ENCODE data around the gene MUC5B. TPM values are rescaled to one million over a fixed set of nuclear protein-coding genes. Genes with fewer than 3 reads are reported as not detected.
"Not testable (repeated sequence)": the region's sequence is repeated elsewhere in the genome, so short reads cannot be mapped to it uniquely, and the experiment has no call there.

The MUC5B gene
- polyA plus RNA-seq, 3 donors = 0.13 to 0.37 TPM; not detected in 1

- 64 to 80% (median 80%) methylated on average over 11 to 15 of the region's 15 CpGs for WGBS, 3 donors
- H3K27ac ChIP-seq (ENCODE audit: low read depth, low read length) = not testable (repeated sequence)
Observed at GRCh38 chr11:1188451-1189130, 34.3 kb upstream of the MUC5B start.

GRCh38 chr11:1189816-1190215 is 33.0 kb upstream of the MUC5B start:
- 64 to 81% (median 72%) methylated on average over 5 to 10 of the region's 12 CpGs for WGBS, 3 donors
- H3K27ac ChIP-seq (ENCODE audit: low read depth, low read length) = not testable (repeated sequence)

DNA sequence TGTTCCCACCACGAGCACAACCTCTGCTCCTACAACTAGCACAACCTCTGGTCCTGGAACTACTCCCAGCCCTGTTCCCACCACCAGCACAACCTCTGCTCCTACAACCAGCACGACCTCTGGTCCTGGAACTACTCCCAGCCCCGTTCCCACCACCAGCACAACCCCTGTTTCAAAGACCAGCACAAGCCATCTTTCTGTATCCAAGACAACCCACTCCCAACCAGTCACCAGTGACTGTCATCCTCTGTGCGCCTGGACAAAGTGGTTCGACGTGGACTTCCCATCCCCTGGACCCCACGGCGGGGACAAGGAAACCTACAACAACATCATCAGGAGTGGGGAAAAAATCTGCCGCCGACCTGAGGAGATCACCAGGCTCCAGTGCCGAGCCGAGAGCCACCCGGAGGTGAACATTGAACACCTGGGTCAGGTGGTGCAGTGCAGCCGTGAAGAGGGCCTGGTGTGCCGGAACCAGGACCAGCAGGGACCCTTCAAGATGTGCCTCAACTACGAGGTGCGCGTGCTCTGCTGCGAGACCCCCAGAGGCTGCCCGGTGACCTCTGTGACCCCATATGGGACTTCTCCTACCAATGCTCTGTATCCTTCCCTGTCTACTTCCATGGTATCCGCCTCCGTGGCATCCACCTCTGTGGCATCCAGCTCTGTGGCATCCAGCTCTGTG is 30.9 kb upstream of the MUC5B start:
- H3K27ac ChIP-seq (ENCODE audit: low read depth, low read length) = not testable (repeated sequence)
- WGBS, 3 donors = 77 to 91% (median 87%) methylated on average over 18 to 22 of the region's 22 CpGs

DNA sequence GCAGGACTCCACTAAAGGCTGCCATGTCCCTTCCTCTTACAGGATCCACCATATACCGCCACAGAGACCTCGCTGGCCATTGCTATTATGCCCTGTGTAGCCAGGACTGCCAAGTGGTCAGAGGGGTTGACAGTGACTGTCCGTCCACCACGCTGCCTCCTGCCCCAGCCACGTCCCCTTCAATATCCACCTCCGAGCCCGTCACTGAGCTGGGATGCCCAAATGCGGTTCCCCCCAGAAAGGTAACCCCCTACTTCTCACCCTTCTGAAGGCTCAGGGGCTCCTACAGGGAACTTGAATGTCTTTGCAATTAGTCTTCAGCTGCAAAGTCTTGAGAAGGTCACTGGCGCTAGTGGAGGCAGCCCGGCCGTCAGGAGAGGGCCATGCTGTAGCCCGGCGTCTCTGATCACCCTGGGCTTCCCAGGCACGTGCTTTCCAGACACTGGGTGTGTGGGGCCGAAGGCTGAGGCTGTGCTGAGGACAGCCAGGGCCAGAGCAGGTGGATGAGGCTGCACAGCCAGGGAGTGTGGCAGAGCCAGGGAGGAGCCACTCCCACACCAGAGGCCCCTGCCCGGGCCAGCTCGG is 30.0 kb upstream of the MUC5B start:
- 79 to 88% (median 87%) methylated on average over 17 of the region's 17 CpGs for WGBS, 3 donors

GRCh38 chr11:1193326-1194230 is 29.3 kb upstream of the MUC5B start:
- WGBS, 3 donors = 85 to 90% (median 89%) methylated on average over 38 to 43 of the region's 43 CpGs
- no peak overlapping the region for H3K27ac ChIP-seq (ENCODE audit: low read depth, low read length)

More for the DNA sequence above, 30.0 kb upstream of the MUC5B start:
- no peak overlapping the region for H3K27ac ChIP-seq (ENCODE audit: low read depth, low read length)

- H3K27ac ChIP-seq (ENCODE audit: low read depth, low read length) = no peak overlapping the region
- 93 to 95% (median 94%) methylated on average over 58 to 59 of the region's 59 CpGs for WGBS, 3 donors
Observed at GRCh38 chr11:1194231-1194976, 28.5 kb upstream of the MUC5B start.

DNA sequence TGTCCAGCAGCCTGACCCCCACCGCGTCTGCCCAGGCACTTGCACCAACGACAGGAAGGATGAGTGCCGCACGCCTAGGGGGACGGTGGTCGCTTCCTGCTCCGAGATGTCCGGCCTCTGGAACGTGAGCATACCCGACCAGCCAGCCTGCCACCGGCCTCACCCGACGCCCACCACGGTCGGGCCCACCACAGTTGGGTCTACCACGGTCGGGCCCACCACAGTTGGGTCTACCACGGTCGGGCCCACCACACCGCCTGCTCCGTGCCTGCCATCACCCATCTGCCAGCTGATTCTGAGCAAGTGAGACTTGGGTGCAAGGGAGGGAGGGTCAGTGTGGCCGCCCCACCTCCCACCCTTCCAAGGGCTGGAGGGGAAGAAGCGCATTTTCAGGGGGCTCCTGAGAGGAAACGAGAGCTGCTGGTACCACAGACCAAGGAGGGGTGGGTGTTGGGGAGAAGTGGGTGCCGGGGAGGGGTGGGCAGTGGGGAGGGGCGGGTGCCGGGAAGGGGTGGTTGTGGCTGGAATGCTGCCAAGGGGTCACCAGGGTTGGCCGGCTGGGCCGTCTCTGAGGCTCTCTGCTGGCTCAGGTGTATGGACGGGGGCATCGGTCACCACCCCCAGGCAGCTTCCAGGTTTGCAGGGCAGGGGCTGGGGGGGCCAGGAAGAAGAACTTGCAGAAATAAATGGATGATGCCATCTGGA is 27.7 kb upstream of the MUC5B start:
- 83 to 86% (median 83%) methylated on average over 31 to 32 of the region's 32 CpGs for WGBS, 3 donors
- H3K27ac ChIP-seq (ENCODE audit: low read depth, low read length) = no peak overlapping the region

DNA sequence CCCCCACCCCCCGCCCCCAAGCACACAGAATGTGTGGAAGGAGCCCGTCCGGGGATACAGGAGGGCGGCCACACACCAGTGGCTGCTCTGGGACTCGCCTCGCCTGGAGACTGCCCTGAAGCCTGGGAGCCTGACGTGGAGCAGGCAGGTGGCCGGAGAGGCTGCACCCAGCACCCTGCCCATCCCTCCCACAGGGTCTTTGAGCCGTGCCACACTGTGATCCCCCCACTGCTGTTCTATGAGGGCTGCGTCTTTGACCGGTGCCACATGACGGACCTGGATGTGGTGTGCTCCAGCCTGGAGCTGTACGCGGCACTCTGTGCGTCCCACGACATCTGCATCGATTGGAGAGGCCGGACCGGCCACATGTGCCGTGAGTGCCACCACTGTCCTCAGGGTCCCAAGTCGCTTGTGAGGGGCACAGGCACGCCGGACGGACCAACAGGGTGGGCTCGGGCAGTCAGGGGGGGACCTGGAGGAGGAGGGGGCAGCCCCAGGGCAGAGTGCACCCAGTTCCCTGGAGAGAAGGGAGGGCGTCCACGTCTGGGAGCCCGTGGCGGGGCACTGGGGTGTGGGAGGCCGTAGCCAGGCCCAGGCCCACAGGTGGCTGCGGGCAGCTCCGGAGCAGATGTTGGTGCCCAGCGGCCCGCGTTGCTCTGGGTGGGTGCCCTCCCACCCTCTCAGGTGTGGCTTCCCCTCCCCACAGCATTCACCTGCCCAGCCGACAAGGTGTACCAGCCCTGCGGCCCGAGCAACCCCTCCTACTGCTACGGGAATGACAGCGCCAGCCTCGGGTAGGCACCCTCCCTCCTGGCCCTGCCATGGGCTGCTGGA is 27.0 kb upstream of the MUC5B start:
- H3K27ac ChIP-seq (ENCODE audit: low read depth, low read length) = no peak overlapping the region
- 80 to 90% (median 89%) methylated on average over 36 to 41 of the region's 41 CpGs for WGBS, 3 donors

DNA sequence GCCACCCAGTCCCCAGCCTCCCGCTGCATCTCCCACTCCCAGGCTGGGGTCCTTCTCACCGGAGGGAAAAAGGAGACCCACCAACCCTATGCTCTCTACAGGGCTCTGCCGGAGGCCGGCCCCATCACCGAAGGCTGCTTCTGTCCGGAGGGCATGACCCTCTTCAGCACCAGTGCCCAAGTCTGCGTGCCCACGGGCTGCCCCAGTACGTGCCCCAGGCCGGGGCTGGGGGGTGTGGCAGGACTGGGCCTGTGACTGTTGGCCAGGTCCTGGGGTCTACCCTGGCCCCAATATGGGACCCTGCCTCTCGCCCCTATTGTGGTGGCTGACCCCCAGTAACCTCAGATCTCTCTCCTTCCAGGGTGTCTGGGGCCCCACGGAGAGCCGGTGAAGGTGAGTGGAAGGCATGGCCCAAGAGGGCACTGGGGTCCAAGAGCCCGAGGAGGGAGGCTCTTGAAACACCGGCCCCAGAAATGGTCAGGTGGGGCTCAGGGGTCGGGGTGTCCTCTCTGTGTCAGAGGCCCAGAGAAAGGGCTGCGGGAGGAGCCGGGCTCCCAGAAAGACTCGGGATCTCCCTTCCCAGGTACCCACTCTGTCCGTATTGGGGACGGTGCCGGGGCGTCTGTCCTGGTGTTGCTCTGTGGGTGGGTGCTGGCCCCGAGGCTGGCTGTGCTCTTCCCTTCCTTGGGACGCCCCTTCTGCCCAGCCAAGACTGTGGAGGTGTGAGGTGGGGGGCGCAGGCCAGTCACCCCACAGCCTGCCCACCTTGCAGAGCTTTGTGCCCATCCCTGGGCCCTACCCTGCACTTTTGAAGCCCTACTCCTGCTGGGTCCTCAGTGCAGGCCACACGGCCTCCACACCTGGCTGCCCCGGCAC is 26.1 kb upstream of the MUC5B start:
- no peak overlapping the region for H3K27ac ChIP-seq (ENCODE audit: low read depth, low read length)
- WGBS, 3 donors = 70 to 80% (median 77%) methylated on average over 27 to 28 of the region's 28 CpGs

DNA sequence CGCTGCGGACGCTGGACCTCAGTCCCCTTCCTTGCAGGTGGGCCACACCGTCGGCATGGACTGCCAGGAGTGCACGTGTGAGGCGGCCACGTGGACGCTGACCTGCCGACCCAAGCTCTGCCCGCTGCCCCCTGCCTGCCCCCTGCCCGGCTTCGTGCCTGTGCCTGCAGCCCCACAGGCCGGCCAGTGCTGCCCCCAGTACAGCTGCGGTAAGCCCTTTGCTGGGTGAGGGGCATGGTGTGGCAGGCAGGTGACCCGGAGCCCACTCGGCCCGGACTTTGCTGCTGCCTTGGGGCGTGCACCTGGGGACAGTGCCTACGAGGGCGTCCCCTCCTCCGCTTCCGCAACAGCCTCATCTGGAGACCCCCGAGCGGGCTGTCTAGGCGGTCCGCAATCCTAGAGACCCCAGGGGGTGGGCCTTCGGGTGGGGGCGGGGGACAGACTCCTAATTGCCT is 25.4 kb upstream of the MUC5B start:
- WGBS, 3 donors = 67 to 84% (median 76%) methylated on average over 29 of the region's 29 CpGs
- no peak overlapping the region for H3K27ac ChIP-seq (ENCODE audit: low read depth, low read length)

GRCh38 chr11:1197886-1198560 is 24.8 kb upstream of the MUC5B start:
- WGBS, 3 donors = 58 to 78% (median 74%) methylated on average over 31 to 33 of the region's 33 CpGs

DNA sequence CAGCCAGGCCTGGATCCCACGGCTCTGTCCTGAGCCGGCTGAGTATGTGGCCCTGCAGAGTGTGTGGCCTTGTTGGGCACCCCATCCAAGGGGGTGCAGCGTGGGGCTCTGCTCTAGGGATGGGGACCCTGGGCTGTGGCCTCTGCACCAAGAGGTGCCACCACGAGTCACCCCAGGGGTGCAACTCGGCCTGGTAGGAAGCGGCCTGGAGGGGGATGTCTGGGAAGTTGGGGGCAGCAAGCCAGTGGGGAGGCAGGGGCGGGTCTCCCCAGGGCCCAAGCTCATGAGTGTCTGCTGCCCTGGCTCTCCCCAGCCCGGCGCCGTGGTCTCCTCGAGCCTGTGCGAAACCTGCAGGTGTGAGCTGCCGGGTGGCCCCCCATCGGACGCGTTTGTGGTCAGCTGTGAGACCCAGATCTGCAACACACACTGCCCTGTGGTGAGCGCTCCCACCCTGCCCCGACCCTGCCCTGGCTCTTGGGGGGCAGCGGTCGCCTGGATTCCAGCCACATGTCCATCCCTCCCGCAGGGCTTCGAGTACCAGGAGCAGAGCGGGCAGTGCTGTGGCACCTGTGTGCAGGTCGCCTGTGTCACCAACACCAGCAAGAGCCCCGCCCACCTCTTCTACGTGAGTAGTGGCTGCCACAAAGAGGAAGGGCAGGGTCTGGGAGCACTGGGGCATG is 24.2 kb upstream of the MUC5B start:
- no peak overlapping the region for H3K27ac ChIP-seq (ENCODE audit: low read depth, low read length)
- WGBS, 3 donors = 59 to 76% (median 73%) methylated on average over 21 to 26 of the region's 26 CpGs

More at GRCh38 chr11:1197886-1198560, 24.8 kb upstream of the MUC5B start:
- H3K27ac ChIP-seq (ENCODE audit: low read depth, low read length) = no peak overlapping the region

DNA sequence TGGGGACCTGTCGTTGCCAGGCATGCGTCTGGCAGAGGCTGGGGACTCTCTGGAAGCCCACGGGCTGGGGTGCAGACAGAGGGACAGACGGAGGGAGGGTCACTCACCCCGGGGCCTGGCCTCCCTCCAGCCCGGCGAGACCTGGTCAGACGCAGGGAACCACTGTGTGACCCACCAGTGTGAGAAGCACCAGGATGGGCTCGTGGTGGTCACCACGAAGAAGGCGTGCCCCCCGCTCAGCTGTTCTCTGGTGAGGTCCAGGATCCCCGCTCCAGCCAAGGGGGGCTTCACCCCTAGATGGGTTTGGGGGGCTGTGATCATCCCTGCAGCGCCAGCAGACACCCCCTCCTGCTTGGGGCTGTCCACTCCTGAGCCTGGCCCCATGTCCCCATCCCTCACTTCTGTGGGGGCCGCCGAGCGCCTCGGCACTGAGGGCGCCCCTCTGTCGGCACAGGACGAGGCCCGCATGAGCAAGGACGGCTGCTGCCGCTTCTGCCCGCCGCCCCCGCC is 23.6 kb upstream of the MUC5B start:
- 65 to 75% (median 73%) methylated on average over 24 to 27 of the region's 27 CpGs for WGBS, 3 donors
- H3K27ac ChIP-seq (ENCODE audit: low read depth, low read length) = no peak overlapping the region
